MCF 10A (cell line): ENCODE data around the gene PEX14. TPM values are rescaled to one million over a fixed set of nuclear protein-coding genes. Genes with fewer than 3 reads are reported as not detected.

Experiments
- BruUV-seq: library from RNA; stranded (reverse); fragments of 400-500 nt; replicated peaks from 2 replicates; lab custom pipeline; 2021; lab: Mats Ljungman, UMichigan
- CTCF ChIA-PET: fragments of 300-600 bp; sonication (Branson Sonifier 250); formaldehyde crosslinking; extraction: SDS; loops from one replicate; lab custom pipeline; 2021; ENCODE audit warnings: antibody characterized with exemption, inconsistent platforms; lab: Yijun Ruan, JAX
- POLR2A ChIA-PET: fragments of 300-600, 350-650 bp; sonication (Branson Sonifier 250); formaldehyde crosslinking; extraction: SDS; loops from one replicate; lab custom pipeline; 2020; ENCODE audit warnings: antibody characterized with exemption, inconsistent platforms; lab: Yijun Ruan, JAX
- DNase-seq: peaks from one replicate; pipeline ENCODE4 v3.0.0-alpha.2; 2018; ENCODE audit not compliant: unreplicated experiment
- H3K27ac Mint-ChIP-seq: one replicate; pipeline ENCODE4 v1.8.0; 2022; ENCODE audit warnings: mild to moderate bottlenecking, low read depth, mixed read lengths; ENCODE audit not compliant: unreplicated experiment
- H3K27me3 Mint-ChIP-seq: one replicate; pipeline ENCODE4 v1.8.0; 2022; ENCODE audit warnings: mixed read lengths; ENCODE audit not compliant: insufficient read depth, unreplicated experiment
- H3K36me3 Mint-ChIP-seq: one replicate; pipeline ENCODE4 v1.8.0; 2022; ENCODE audit warnings: mild to moderate bottlenecking, moderate library complexity, mixed read lengths; ENCODE audit not compliant: insufficient read depth, unreplicated experiment
- H3K4me1 Mint-ChIP-seq: one replicate; pipeline ENCODE4 v1.8.0; 2022; ENCODE audit warnings: mixed read lengths; ENCODE audit not compliant: insufficient read depth, unreplicated experiment
- H3K4me3 Mint-ChIP-seq: one replicate; pipeline ENCODE4 v1.8.0; 2022; ENCODE audit warnings: mild to moderate bottlenecking, moderate library complexity, mixed read lengths; ENCODE audit not compliant: unreplicated experiment
- H3K9me3 Mint-ChIP-seq: one replicate; pipeline ENCODE4 v1.8.0; 2022; ENCODE audit warnings: mixed read lengths; ENCODE audit not compliant: unreplicated experiment
- intact Hi-C: fragments of 100-400 bp; cut with micrococcal nuclease; formaldehyde crosslinking; loops from 2 replicates; pipeline ENCODE4 v1.14.1; 2022
- total RNA-seq: library from RNA; stranded (reverse); gene quantifications from 2 replicates; pipeline ENCODE4 v1.2.3, GENCODE V29; 2022
- TF ChIP-seq, protein P1 (sequence below): fragments of 200-600 bp; IDR thresholded peaks from one replicate; pipeline ENCODE4 v1.8.0; 2022; ENCODE audit warnings: antibody characterized with exemption, mild to moderate bottlenecking; ENCODE audit not compliant: unreplicated experiment

PEX14 gene
- total RNA-seq, 1 experiment from 2014 or later, result 22.2 TPM

DNA sequence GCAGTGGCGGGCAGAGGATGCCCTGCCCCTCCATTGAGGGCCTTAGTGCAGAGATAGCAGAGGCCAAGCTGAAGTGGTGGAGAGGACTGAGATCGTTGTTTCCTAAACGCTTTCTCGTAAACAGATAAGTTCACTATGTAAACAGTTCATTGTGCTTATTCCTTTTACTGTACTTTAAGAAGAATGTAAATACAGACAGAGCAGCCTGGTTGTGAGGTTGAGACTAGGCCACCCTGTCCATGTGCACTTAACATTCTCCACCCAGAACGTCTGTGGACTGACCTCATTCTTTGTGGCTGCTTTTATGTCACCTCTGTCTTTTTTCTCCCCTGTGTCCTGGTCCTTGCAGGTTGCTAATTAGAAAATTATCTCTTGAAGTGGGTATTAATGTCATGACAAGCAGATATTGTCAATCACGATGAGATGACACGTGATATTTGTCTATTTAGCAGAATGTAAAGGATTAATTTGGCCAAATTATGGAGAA, 36.0 kb upstream of the PEX14 start:
- no peaks in the 10 kb centered on the region for H3K9me3 Mint-ChIP-seq
- BruUV-seq, result no TSS peak
- intact Hi-C loops, result no loop called here
- DNase-seq, result no peak
- ChIA-PET POLR2A (interaction anchor here (0.8 to 1.4 kb wide), 2 partner anchors 9 to 17 kb away, joined by 3 read pairs; no protein-coding TSS in a partner anchor), CTCF (no interaction called here)
- no peak overlapping the region for H3K27ac Mint-ChIP-seq
- H3K36me3 Mint-ChIP-seq, result peaks cover 20% of the 10 kb centered on the region
- no peaks in the 10 kb centered on the region for H3K27me3 Mint-ChIP-seq
- TF ChIP-seq, protein P1, sequence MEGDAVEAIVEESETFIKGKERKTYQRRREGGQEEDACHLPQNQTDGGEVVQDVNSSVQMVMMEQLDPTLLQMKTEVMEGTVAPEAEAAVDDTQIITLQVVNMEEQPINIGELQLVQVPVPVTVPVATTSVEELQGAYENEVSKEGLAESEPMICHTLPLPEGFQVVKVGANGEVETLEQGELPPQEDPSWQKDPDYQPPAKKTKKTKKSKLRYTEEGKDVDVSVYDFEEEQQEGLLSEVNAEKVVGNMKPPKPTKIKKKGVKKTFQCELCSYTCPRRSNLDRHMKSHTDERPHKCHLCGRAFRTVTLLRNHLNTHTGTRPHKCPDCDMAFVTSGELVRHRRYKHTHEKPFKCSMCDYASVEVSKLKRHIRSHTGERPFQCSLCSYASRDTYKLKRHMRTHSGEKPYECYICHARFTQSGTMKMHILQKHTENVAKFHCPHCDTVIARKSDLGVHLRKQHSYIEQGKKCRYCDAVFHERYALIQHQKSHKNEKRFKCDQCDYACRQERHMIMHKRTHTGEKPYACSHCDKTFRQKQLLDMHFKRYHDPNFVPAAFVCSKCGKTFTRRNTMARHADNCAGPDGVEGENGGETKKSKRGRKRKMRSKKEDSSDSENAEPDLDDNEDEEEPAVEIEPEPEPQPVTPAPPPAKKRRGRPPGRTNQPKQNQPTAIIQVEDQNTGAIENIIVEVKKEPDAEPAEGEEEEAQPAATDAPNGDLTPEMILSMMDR, result no peak
- no peaks in the 10 kb centered on the region for H3K4me1 Mint-ChIP-seq
- H3K4me3 Mint-ChIP-seq, result no peak overlapping the region

DNA sequence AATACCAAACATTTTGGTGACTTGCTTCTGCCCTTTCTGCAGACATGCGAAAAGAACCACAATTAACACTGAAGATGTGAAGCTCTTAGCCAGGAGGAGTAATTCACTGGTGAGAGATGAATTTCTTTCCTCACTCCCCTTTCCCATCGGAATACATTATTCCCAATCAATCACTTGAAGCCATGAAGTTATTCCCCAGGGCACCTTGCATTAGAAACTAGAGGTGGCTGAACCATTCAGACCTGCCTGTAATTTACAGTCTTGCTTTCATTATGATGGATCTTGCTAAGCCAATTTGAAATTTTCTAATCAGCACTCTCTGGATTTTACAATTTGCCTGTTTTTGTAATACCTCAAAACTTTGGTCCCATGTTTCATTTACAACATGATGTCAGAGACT, 34.4 kb upstream of the PEX14 start:
- no peaks in the 10 kb centered on the region for H3K9me3 Mint-ChIP-seq
- DNase-seq, result no peak
- intact Hi-C loops, result no loop called here
- H3K27ac Mint-ChIP-seq, result no peak overlapping the region
- no peak overlapping the region for H3K4me3 Mint-ChIP-seq
- POLR2A ChIA-PET, result interaction anchor here (0.7 kb wide), 1 partner anchor 16 kb away, joined by 3 read pairs; no protein-coding TSS in a partner anchor
- TF ChIP-seq, protein P1, result no peak
- CTCF ChIA-PET, result no interaction called here
- BruUV-seq, result no TSS peak
- H3K27me3 Mint-ChIP-seq, result no peaks in the 10 kb centered on the region
- H3K36me3 Mint-ChIP-seq, result peaks cover 20% of the 10 kb centered on the region
- H3K4me1 Mint-ChIP-seq, result no peaks in the 10 kb centered on the region

DNA sequence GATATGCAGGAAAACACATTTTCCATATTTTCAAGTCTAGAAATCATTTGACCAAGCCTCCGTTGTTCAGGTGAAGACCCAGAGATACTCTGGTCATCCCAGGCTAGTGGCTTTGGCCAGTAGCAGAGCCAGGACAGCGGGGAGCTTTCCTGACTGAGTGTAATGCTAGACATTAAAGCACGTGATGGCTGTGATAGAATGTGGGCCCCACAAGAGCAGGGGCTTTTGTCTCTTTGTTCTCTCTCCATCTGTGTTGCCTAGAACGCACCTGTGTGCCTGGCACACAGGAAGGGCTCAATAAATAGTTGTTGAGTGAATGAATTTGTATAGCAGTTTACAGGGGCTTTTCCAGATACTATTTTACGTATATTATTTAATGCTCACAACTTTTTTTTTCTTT, 34.0 kb upstream of the PEX14 start:
- Mint-ChIP-seq H3K27ac (no peak overlapping the region), H3K4me3 (no peak overlapping the region), H3K36me3 (peaks cover 24% of the 10 kb centered on the region), H3K27me3 (no peaks in the 10 kb centered on the region), H3K4me1 (no peaks in the 10 kb centered on the region), H3K9me3 (no peaks in the 10 kb centered on the region)
- TF ChIP-seq, protein P1, result no peak
- intact Hi-C loops, result no loop called here
- no TSS peak for BruUV-seq
- DNase-seq, result no peak
- CTCF ChIA-PET, result no interaction called here
- POLR2A ChIA-PET, result no interaction called here

DNA sequence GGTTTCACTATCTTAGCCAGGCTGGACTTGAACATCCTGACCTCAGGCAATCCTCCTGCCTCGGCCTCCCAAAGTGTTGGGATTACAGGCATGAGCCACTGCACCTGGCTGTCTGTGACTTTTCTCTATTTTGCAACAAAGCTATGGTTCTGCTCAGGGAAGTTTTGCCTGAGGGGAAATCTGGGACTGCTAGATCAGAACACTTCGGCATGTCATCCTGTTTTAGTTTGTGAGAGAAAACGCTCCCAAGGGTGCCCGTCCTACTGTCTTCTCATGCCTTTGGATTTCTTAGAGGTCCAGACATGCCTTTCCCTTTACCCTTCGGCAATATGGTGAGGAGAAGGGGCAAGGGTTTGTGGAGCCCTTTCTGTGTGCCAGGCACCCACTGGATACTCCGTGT, 30.5 kb upstream of the PEX14 start:
- BruUV-seq, result no TSS peak
- CTCF ChIA-PET, result interaction anchor here (0.6 to 2.2 kb wide), 2 partner anchors 15 to 1449 kb away, joined by 4 to 6 read pairs; partner anchors contain the start of gene CENPS
- no peak overlapping the region for H3K4me3 Mint-ChIP-seq
- POLR2A ChIA-PET, result no interaction called here
- H3K9me3 Mint-ChIP-seq, result no peaks in the 10 kb centered on the region
- H3K27me3 Mint-ChIP-seq, result no peaks in the 10 kb centered on the region
- H3K4me1 Mint-ChIP-seq, result no peaks in the 10 kb centered on the region
- no peak overlapping the region for H3K27ac Mint-ChIP-seq
- DNase-seq, result no peak
- TF ChIP-seq, protein P1, result no peak
- H3K36me3 Mint-ChIP-seq, result peaks cover 28% of the 10 kb centered on the region
- intact Hi-C loops, result no loop called here
